B cell (primary cell): ENCODE measurements around the gene SEL1L2.

Experiments used
- EZH2 ChIP-seq: IDR thresholded peaks from 2 replicates; pipeline ENCODE4 v1.6.1; 2012; ENCODE audit warnings: borderline replicate concordance, low read depth, mild to moderate bottlenecking, moderate library complexity, low read length; ENCODE audit not compliant: insufficient read depth, poor library complexity, severe bottlenecking
- TF ChIP-seq, protein P1 (sequence below): fragments of 200-600 bp; IDR thresholded peaks from one replicate; pipeline ENCODE4 v1.8.0; 2022; ENCODE audit warnings: antibody characterized with exemption, mild to moderate bottlenecking

DNA sequence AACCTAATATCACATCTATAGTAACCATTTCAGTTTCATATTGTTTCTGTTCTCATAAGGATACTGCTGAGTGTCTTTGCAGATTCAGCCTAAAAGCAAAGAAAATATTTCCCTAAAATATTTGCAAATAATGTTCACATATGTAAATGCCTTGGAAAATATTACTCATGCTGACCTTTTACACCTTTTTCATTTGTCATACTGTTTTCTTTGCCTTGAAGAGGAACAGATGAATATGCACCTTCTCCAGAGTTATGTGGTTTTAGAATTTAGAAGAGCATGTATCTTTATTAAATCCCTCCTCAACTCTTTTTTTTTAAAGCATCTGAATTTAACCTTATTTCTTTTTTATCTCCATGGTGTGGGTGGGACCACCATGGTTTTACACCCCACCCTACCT is 173.1 kb downstream of the SEL1L2 start:
- TF ChIP-seq, protein P1, sequence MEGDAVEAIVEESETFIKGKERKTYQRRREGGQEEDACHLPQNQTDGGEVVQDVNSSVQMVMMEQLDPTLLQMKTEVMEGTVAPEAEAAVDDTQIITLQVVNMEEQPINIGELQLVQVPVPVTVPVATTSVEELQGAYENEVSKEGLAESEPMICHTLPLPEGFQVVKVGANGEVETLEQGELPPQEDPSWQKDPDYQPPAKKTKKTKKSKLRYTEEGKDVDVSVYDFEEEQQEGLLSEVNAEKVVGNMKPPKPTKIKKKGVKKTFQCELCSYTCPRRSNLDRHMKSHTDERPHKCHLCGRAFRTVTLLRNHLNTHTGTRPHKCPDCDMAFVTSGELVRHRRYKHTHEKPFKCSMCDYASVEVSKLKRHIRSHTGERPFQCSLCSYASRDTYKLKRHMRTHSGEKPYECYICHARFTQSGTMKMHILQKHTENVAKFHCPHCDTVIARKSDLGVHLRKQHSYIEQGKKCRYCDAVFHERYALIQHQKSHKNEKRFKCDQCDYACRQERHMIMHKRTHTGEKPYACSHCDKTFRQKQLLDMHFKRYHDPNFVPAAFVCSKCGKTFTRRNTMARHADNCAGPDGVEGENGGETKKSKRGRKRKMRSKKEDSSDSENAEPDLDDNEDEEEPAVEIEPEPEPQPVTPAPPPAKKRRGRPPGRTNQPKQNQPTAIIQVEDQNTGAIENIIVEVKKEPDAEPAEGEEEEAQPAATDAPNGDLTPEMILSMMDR = no peak
- no peak for TF ChIP-seq EZH2
